ENCODE results near the gene HECTD4. TPM values are rescaled to one million over a fixed set of nuclear protein-coding genes. Genes with fewer than 3 reads are reported as not detected.

Gene HECTD4
- total RNA-seq, 1 experiment from 2014 or later = 31.2 TPM

DNA sequence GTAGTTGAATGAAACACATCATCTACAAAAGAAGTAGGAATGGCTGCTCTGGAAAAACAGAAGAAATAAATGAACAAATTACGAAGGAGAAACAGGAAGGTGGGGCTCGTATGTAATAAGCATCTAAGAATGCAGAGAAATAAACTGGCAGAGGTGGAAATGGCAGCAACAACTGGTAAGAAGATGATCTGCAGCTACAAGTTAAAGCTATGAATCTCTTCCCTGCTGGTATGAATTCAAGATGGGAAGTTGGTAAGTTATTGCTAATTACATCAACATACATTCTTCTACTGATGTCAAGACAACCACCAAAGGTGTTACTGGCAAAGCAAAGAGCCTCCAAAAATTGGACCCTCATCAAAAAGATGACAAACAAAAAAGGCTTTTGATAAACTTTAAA lies 59.8 kb downstream of the HECTD4 start:
- ChIA-PET POLR2A (no interaction called here), CTCF (no interaction called here)
- no peaks in the 10 kb centered on the region for H3K36me3 ChIP-seq (ENCODE audit: control insufficient read depth in 1 of 2, insufficient read depth in 2 of 2, low read length in 2 of 2)

DNA sequence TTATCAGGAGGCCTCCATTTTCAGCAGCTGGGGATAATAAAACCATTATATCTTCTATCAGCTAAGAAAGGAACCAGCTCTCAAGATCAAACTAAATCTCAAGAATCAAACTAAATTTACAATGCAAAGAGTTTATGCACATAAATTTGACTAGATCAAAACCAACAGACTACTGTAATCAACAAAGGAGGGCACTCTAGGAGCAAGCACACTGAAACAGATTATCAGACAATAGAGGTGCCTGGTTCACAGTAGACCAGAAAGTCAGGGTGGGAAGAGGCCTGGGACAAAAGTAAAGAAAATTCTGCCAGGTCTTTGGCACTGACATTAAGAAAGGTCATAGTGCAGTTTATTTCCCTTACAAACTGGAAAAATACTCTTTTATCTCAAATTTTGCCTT lies 61.0 kb downstream of the HECTD4 start:
- H3K9me3 ChIP-seq (ENCODE audit: control insufficient read depth in 1 of 2, insufficient read depth in 1 of 2, low read depth in 1 of 2, low read length in 2 of 2) = no peaks in the 10 kb centered on the region
- no peaks in the 10 kb centered on the region; the same call in 1 of the 2 replicates for H3K79me2 ChIP-seq (ENCODE audit: insufficient read depth, low read length)
- no peaks in the 10 kb centered on the region for H3K4me1 ChIP-seq (ENCODE audit: control insufficient read depth in 1 of 2, insufficient read depth in 2 of 2, low read length in 2 of 2)
- ChIA-PET POLR2A (no interaction called here), RAD21 (ENCODE audit: low non-redundant PET in 1 of 2, low total read pairs in 2 of 2, uncharacterized antibody in 2 of 2, unreplicated experiment in 2 of 2) (no interaction called here), CTCF (no interaction called here)
- DNase-seq (ENCODE audit: low read depth, low spot score) (no peak), ATAC-seq (no peak)
- no peaks in the 10 kb centered on the region for H4K20me1 ChIP-seq (ENCODE audit: insufficient read depth)
- H3K27me3 ChIP-seq (ENCODE audit: insufficient read depth, low read length) = no peaks in the 10 kb centered on the region
- H3K4me3 ChIP-seq (replicated peaks in 1 of 2; ENCODE audit: low read depth in 1 of 2, low read length in 2 of 2) = no peak overlapping the region
- H3K9me2 ChIP-seq (ENCODE audit: insufficient read depth) = no peaks in the 10 kb centered on the region
- no peaks in the 10 kb centered on the region for H3K36me3 ChIP-seq (ENCODE audit: control insufficient read depth in 1 of 2, insufficient read depth in 2 of 2, low read length in 2 of 2)
- H3K9ac ChIP-seq (ENCODE audit: low read length) = no peak overlapping the region
- H3K27ac ChIP-seq (ENCODE audit: low read depth, low read length) = no peak overlapping the region
- no peak overlapping the region for H3K4me2 ChIP-seq (ENCODE audit: low read length)
- intact Hi-C loops (cut with micrococcal nuclease) = no loop called here
- BruUV-seq (replicated peaks) = no TSS peak
- no peak overlapping the region for H2AFZ ChIP-seq (ENCODE audit: low read depth, low read length, poor library complexity, severe bottlenecking)
- TF ChIP-seq, protein P1, sequence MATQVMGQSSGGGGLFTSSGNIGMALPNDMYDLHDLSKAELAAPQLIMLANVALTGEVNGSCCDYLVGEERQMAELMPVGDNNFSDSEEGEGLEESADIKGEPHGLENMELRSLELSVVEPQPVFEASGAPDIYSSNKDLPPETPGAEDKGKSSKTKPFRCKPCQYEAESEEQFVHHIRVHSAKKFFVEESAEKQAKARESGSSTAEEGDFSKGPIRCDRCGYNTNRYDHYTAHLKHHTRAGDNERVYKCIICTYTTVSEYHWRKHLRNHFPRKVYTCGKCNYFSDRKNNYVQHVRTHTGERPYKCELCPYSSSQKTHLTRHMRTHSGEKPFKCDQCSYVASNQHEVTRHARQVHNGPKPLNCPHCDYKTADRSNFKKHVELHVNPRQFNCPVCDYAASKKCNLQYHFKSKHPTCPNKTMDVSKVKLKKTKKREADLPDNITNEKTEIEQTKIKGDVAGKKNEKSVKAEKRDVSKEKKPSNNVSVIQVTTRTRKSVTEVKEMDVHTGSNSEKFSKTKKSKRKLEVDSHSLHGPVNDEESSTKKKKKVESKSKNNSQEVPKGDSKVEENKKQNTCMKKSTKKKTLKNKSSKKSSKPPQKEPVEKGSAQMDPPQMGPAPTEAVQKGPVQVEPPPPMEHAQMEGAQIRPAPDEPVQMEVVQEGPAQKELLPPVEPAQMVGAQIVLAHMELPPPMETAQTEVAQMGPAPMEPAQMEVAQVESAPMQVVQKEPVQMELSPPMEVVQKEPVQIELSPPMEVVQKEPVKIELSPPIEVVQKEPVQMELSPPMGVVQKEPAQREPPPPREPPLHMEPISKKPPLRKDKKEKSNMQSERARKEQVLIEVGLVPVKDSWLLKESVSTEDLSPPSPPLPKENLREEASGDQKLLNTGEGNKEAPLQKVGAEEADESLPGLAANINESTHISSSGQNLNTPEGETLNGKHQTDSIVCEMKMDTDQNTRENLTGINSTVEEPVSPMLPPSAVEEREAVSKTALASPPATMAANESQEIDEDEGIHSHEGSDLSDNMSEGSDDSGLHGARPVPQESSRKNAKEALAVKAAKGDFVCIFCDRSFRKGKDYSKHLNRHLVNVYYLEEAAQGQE (IDR thresholded peaks at IDR 0.05; ENCODE audit: low read depth) = no peak
- TF ChIP-seq SP1 (IDR thresholded peaks at IDR 0.05; ENCODE audit: low read depth) (no peak), EGR1 (IDR thresholded peaks at IDR 0.05; ENCODE audit: low read depth) (no peak), RAD21 (IDR thresholded peaks at IDR 0.05; ENCODE audit: low read depth) (no peak), ZFX (IDR thresholded peaks at IDR 0.05) (no peak), SIN3A (IDR thresholded peaks at IDR 0.05; ENCODE audit: low read depth) (no peak), FOSL1 (IDR thresholded peaks at IDR 0.05; ENCODE audit: low read depth) (no peak), POLR2A (IDR thresholded peaks at IDR 0.05; ENCODE audit: borderline replicate concordance, extremely low read depth, insufficient read depth, insufficient read length) (no peak)
- TF ChIP-seq, protein P2, sequence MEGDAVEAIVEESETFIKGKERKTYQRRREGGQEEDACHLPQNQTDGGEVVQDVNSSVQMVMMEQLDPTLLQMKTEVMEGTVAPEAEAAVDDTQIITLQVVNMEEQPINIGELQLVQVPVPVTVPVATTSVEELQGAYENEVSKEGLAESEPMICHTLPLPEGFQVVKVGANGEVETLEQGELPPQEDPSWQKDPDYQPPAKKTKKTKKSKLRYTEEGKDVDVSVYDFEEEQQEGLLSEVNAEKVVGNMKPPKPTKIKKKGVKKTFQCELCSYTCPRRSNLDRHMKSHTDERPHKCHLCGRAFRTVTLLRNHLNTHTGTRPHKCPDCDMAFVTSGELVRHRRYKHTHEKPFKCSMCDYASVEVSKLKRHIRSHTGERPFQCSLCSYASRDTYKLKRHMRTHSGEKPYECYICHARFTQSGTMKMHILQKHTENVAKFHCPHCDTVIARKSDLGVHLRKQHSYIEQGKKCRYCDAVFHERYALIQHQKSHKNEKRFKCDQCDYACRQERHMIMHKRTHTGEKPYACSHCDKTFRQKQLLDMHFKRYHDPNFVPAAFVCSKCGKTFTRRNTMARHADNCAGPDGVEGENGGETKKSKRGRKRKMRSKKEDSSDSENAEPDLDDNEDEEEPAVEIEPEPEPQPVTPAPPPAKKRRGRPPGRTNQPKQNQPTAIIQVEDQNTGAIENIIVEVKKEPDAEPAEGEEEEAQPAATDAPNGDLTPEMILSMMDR (IDR thresholded peaks at IDR 0.05 in 2 of 3, conservative IDR thresholded peaks at IDR 0.05 in 1 of 3; ENCODE audit: borderline replicate concordance in 1 of 3, insufficient read depth in 1 of 3, low read depth in 2 of 3, low read length in 2 of 3) = no peak
- TF ChIP-seq, protein P3, sequence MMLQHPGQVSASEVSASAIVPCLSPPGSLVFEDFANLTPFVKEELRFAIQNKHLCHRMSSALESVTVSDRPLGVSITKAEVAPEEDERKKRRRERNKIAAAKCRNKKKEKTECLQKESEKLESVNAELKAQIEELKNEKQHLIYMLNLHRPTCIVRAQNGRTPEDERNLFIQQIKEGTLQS (IDR thresholded peaks at IDR 0.05) = no peak

More for the DNA sequence above, 59.8 kb downstream of the HECTD4 start:
- no peaks in the 10 kb centered on the region for H3K9me3 ChIP-seq (ENCODE audit: control insufficient read depth in 1 of 2, insufficient read depth in 1 of 2, low read depth in 1 of 2, low read length in 2 of 2)
- no peaks in the 10 kb centered on the region; the same call in 1 of the 2 replicates for H3K79me2 ChIP-seq (ENCODE audit: insufficient read depth, low read length)
- H3K4me1 ChIP-seq (ENCODE audit: control insufficient read depth in 1 of 2, insufficient read depth in 2 of 2, low read length in 2 of 2) = no peaks in the 10 kb centered on the region
- BruUV-seq (replicated peaks) = no TSS peak
- no peaks in the 10 kb centered on the region for H4K20me1 ChIP-seq (ENCODE audit: insufficient read depth)
- no peaks in the 10 kb centered on the region for H3K9me2 ChIP-seq (ENCODE audit: insufficient read depth)
- H3K27ac ChIP-seq (ENCODE audit: low read depth, low read length) = no peak overlapping the region
- H3K27me3 ChIP-seq (ENCODE audit: insufficient read depth, low read length) = no peaks in the 10 kb centered on the region
- DNase-seq (ENCODE audit: low read depth, low spot score) (no peak), ATAC-seq (no peak)
- no peak overlapping the region for H2AFZ ChIP-seq (ENCODE audit: low read depth, low read length, poor library complexity, severe bottlenecking)
- H3K4me3 ChIP-seq (replicated peaks in 1 of 2; ENCODE audit: low read depth in 1 of 2, low read length in 2 of 2) = no peak overlapping the region
- H3K4me2 ChIP-seq (ENCODE audit: low read length) = no peak overlapping the region
- TF ChIP-seq SRF (IDR thresholded peaks at IDR 0.05; ENCODE audit: low read depth) = no peak
- no peak for TF ChIP-seq TCF7L2 (IDR thresholded peaks at IDR 0.05; ENCODE audit: borderline replicate concordance, extremely low read depth, insufficient read depth, insufficient read length)
- TF ChIP-seq JUND (IDR thresholded peaks at IDR 0.05) = no peak
- TF ChIP-seq EZH2phosphoT487 (IDR thresholded peaks at IDR 0.05; ENCODE audit: borderline replicate concordance) = no peak
- TF ChIP-seq EZH2 (IDR thresholded peaks at IDR 0.05) = no peak
- RAD21 ChIA-PET (ENCODE audit: low non-redundant PET in 1 of 2, low total read pairs in 2 of 2, uncharacterized antibody in 2 of 2, unreplicated experiment in 2 of 2) = no interaction called here
- H3K9ac ChIP-seq (ENCODE audit: low read length) = no peak overlapping the region
- intact Hi-C loops (cut with micrococcal nuclease) = no loop called here
